Measurements from ENCODE around the gene CBY1.

CBY1 gene

DNA sequence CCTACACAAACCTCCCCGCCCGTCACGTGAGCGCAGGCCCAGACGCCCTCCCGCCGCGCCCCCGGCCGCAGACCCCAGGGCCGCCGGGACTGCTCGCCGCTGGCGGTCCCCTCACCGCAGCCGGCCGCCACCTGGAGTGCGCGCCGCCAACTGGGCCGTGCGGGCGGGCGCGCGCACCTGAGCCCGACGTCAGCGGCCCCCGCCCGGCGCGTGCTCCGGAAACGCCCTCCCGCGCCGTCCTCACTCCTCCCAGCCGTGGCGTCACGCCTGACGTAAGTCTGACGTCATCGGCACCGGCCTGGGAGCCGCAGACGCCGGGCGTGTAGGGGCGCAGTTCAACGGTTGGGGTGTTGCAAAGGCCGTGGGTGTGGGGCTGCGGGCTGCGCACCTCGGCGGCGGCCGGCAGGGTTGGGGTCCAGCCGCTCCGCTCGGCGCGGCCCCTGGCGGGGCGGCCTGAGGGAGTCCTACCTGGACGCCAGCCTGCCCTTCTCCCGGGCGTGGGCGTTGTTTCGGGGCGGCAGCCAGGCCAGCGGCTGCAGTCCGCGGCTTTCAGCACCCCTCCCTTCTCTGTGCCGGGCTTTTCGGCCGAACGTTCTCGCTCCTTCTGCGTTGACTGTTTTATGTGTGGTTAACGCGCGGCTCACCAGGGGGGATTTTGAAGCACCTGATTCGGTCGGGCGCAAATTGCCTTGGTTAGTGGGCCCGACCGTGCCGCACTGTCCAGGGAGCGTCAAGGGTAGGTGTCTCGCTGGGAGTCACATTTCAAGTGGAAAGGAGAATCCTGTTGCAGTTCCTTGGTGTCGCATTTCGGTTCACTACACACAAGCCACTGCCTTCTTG, 44.6 kb downstream of the CBY1 start, which contains the start of gene JOSD1:
Gene JOSD1, minus strand, starts transcription at position 155 of the 840 bp plus-strand sequence. CDS start 956 bp downstream, outside the sequence.
- H3K9ac ChIP-seq = peak within 1 kb of the TSS; percentile 46
- no peaks in the 10 kb centered on the region for H3K27me3 ChIP-seq (ENCODE audit: control insufficient read depth, insufficient read depth, low read length)
- peak within 1 kb of the TSS; percentile 99 for H3K4me2 ChIP-seq (ENCODE audit: low read length)
- no peaks in the 10 kb centered on the region for H3K36me3 ChIP-seq (ENCODE audit: control insufficient read depth, insufficient read depth, low read length)
- H3K4me1 ChIP-seq = peaks cover 18% of the 10 kb centered on the region
- peak within 1 kb of the TSS; percentile 92 for H2AFZ ChIP-seq
- H3K27ac ChIP-seq = peak within 1 kb of the TSS; percentile 85
- TF ChIP-seq, protein P1, sequence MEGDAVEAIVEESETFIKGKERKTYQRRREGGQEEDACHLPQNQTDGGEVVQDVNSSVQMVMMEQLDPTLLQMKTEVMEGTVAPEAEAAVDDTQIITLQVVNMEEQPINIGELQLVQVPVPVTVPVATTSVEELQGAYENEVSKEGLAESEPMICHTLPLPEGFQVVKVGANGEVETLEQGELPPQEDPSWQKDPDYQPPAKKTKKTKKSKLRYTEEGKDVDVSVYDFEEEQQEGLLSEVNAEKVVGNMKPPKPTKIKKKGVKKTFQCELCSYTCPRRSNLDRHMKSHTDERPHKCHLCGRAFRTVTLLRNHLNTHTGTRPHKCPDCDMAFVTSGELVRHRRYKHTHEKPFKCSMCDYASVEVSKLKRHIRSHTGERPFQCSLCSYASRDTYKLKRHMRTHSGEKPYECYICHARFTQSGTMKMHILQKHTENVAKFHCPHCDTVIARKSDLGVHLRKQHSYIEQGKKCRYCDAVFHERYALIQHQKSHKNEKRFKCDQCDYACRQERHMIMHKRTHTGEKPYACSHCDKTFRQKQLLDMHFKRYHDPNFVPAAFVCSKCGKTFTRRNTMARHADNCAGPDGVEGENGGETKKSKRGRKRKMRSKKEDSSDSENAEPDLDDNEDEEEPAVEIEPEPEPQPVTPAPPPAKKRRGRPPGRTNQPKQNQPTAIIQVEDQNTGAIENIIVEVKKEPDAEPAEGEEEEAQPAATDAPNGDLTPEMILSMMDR (IDR thresholded peaks at IDR 0.05) = no peak
- H3K9me3 ChIP-seq (ENCODE audit: control insufficient read depth, low read length) = no peaks in the 10 kb centered on the region
- peak within 1 kb of the TSS; percentile 87 for H3K4me3 ChIP-seq (ENCODE audit: low read depth, low read length)
- H3K79me2 ChIP-seq = peaks cover 8% of the 10 kb centered on the region

DNA sequence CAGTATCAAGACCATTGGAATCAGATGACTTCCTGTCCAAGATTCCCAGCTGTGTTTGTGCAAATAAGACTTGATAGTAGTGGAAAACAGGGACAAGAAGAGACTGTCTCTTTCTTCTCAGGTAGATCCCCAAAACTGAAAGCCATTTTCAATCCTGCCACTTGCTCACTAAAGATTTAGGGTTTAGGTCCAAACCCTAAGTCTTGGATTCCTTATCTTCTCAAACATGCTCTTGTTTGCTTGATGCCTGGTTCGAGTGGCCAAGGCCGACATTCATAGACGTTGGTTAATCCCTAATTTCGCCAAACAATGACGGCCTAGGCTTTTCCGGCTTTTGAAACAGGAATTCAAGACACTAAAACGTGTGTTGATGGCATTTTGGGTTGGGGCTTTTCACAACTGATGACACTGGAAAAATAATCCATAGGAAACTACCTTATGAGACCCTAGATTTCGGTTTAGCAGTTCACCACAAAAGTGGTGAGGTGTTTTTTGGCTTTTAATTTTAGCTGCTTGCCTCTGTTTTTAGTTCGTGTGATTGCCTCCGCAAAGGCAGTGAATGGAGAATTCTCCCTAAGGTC, 48.3 kb downstream of the CBY1 start:
- H2AFZ ChIP-seq = peak overlapping the region; percentile 59
- H3K4me1 ChIP-seq = peaks cover 5% of the 10 kb centered on the region
- no peaks in the 10 kb centered on the region for H3K27me3 ChIP-seq (ENCODE audit: control insufficient read depth, insufficient read depth, low read length)
- TF ChIP-seq, protein P1 (IDR thresholded peaks at IDR 0.05) = no peak
- H3K4me3 ChIP-seq (ENCODE audit: low read depth, low read length) = peak overlapping the region; percentile 73
- H3K9me3 ChIP-seq (ENCODE audit: control insufficient read depth, low read length) = no peaks in the 10 kb centered on the region
- H3K27ac ChIP-seq = peak overlapping the region; percentile 79
- H3K79me2 ChIP-seq = peaks cover 23% of the 10 kb centered on the region
- H3K36me3 ChIP-seq (ENCODE audit: control insufficient read depth, insufficient read depth, low read length) = no peaks in the 10 kb centered on the region
- H3K9ac ChIP-seq = no peak overlapping the region
- H3K4me2 ChIP-seq (ENCODE audit: low read length) = peak overlapping the region; percentile 73

DNA sequence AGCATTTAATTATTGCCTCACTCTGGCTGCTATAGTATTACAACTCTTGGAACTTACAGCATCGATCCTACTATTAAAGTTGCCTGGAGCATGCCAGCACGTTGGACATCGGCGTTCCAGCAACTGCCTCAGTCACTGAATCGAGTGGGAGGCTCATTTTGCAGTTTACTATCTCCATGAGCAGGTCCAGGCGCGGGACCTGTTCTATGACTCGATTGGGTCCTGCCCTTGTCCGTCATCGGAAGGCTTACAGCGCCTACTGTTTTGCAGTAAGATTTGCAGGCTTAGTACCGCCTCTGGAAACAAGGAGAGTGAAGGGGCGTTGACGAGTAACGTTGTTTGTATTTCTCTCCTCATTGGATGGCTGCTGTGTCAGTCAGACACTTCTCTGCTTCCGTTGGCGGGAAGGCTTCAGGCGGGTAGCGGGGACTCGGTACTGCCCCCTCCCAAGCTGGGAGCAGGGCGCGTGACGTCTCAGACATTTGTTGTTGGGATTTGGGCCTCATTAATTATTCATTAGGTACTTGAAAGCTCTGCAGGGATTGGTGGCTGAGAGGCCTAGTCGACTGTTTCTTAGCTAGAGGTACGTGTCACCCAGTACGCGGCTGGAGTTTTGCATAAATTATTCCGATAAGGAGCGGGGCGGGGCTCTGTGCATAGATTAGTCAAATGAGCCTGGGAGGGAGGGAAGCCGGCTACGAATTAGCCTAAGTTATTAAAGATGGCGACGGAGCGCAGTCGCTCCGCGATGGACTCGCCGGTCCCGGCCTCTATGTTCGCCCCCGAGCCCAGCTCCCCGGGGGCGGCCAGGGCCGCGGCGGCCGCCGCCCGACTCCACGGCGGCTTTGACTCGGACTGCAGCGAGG, 49.0 kb downstream of the CBY1 start, which contains the start of gene GTPBP1:
Gene GTPBP1, plus strand, starts transcription at position 710 of the 866 bp plus-strand sequence. Its CDS starts 12 bp downstream, at position 722.
- Histone ChIP-seq H3K9me3 (ENCODE audit: control insufficient read depth, low read length) (no peaks in the 10 kb centered on the region), H3K36me3 (ENCODE audit: control insufficient read depth, insufficient read depth, low read length) (no peaks in the 10 kb centered on the region), H3K27me3 (ENCODE audit: control insufficient read depth, insufficient read depth, low read length) (no peaks in the 10 kb centered on the region), H2AFZ (peak within 1 kb of the TSS; percentile 81), H3K9ac (peak within 1 kb of the TSS; percentile 50), H3K79me2 (peaks cover 22% of the 10 kb centered on the region), H3K4me3 (ENCODE audit: low read depth, low read length) (peak within 1 kb of the TSS; percentile 73), H3K4me1 (peaks cover 5% of the 10 kb centered on the region), H3K27ac (peak within 1 kb of the TSS; percentile 79), H3K4me2 (ENCODE audit: low read length) (peak within 1 kb of the TSS; percentile 74)
- TF ChIP-seq, protein P1 (IDR thresholded peaks at IDR 0.05) = no peak

DNA sequence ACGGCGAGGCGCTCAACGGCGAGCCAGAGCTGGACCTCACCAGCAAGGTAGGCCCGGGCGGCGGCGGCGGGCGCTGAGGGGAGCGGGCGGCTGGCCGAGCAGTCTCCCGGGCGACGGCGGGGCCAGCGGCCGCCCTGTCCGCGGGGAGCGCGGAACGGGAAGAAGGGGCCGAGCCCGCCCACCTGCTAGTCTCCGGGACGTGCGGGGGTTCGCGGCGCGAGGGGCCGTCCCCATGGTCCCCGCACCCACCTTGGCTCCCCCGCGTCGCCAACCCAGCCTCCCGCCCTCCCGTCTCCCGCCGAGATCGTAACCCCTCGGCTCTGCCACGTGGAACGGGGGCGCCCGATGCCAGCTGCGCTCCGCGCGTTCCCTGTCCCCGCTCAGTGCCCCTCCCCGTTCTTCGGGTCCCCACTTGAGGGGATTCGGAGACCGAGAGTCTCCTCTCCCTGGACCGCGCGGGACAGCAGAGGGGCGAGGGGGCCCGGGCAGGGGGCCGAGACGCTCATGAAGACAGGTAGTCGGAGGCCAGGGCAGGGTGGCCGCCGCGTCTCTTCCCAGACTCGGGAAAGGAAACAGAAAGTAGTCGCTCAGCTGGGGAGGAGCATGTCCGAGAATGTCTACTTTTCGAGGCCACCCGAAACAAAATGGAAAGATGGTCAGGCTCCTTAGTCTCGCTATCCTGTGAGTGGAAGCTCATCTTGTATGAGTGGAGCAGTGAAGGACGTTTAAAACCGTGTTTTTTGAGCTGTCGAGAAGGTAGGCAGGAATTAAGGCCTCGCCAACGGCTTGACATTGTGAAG, 49.9 kb downstream of the CBY1 start:
- TF ChIP-seq, protein P1 (IDR thresholded peaks at IDR 0.05) = no peak
- Histone ChIP-seq H3K9ac (peak overlapping the region; percentile 50), H3K9me3 (ENCODE audit: control insufficient read depth, low read length) (no peaks in the 10 kb centered on the region), H3K79me2 (peaks cover 22% of the 10 kb centered on the region), H3K4me2 (ENCODE audit: low read length) (peak overlapping the region; percentile 74), H3K4me3 (ENCODE audit: low read depth, low read length) (peak overlapping the region; percentile 73), H3K36me3 (ENCODE audit: control insufficient read depth, insufficient read depth, low read length) (no peaks in the 10 kb centered on the region), H2AFZ (peak overlapping the region; percentile 81), H3K4me1 (peaks cover 5% of the 10 kb centered on the region), H3K27me3 (ENCODE audit: control insufficient read depth, insufficient read depth, low read length) (no peaks in the 10 kb centered on the region), H3K27ac (peak overlapping the region; percentile 79)
